Measurements from ENCODE around the gene MCHR1. TPM values are rescaled to one million over a fixed set of nuclear protein-coding genes. Genes with fewer than 3 reads are reported as not detected.

Gene MCHR1
- total RNA-seq, 1 donor from 2014 or later: 3.2 TPM

DNA sequence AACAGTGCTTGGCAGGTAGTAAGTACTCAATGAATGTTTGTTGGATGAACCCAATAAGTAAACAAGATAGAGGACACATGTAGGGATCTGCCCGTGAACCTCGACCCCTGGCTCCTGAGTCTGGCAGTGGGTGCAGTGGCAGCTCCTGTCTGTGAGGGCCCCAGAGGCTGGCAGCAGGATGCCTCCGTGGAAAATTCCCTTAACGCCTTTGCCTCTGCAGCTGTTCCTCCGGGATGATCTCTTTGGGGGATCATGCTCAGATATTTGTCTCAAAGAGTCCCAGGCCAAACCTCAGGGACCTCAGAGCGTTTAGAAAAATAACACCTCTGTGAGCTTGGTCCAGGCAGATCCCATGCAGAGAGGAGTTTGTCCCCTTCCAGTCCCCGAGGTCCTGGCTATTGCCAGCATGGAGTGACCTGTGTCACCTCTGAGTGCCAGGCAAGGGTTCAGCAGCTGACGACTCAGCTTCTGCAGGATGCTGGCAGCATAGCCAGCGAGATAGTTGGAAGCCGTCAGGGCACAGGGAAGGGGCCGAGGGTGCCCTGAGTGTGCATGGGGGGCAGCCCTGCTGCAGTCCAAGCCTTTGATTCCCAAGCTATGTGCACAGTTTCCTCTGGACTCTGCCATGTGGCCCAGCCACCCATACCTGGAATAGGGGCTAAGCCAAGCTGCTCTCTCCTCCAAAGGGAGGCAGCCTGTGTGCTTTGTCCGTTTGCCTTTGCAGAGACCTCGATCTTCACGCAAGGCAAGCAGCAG, 613 bp upstream of the MCHR1 start:
- H3K36me3 Mint-ChIP-seq: no peaks in the 10 kb centered on the region
- H3K4me3 Mint-ChIP-seq: peak overlapping the region; percentile 73
- no peak overlapping the region for H3K27ac Mint-ChIP-seq
- H3K9me3 Mint-ChIP-seq: no peaks in the 10 kb centered on the region
- H3K27me3 Mint-ChIP-seq (ENCODE audit: low read depth): no peaks in the 10 kb centered on the region
- peaks cover 33% of the 10 kb centered on the region for H3K4me1 Mint-ChIP-seq
- TF ChIP-seq, protein P1, sequence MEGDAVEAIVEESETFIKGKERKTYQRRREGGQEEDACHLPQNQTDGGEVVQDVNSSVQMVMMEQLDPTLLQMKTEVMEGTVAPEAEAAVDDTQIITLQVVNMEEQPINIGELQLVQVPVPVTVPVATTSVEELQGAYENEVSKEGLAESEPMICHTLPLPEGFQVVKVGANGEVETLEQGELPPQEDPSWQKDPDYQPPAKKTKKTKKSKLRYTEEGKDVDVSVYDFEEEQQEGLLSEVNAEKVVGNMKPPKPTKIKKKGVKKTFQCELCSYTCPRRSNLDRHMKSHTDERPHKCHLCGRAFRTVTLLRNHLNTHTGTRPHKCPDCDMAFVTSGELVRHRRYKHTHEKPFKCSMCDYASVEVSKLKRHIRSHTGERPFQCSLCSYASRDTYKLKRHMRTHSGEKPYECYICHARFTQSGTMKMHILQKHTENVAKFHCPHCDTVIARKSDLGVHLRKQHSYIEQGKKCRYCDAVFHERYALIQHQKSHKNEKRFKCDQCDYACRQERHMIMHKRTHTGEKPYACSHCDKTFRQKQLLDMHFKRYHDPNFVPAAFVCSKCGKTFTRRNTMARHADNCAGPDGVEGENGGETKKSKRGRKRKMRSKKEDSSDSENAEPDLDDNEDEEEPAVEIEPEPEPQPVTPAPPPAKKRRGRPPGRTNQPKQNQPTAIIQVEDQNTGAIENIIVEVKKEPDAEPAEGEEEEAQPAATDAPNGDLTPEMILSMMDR (IDR thresholded peaks at IDR 0.05; ENCODE audit: unreplicated experiment): no peak
- no peak for DNase-seq (ENCODE audit: low spot score in 2 of 2, unreplicated experiment in 2 of 2)

DNA sequence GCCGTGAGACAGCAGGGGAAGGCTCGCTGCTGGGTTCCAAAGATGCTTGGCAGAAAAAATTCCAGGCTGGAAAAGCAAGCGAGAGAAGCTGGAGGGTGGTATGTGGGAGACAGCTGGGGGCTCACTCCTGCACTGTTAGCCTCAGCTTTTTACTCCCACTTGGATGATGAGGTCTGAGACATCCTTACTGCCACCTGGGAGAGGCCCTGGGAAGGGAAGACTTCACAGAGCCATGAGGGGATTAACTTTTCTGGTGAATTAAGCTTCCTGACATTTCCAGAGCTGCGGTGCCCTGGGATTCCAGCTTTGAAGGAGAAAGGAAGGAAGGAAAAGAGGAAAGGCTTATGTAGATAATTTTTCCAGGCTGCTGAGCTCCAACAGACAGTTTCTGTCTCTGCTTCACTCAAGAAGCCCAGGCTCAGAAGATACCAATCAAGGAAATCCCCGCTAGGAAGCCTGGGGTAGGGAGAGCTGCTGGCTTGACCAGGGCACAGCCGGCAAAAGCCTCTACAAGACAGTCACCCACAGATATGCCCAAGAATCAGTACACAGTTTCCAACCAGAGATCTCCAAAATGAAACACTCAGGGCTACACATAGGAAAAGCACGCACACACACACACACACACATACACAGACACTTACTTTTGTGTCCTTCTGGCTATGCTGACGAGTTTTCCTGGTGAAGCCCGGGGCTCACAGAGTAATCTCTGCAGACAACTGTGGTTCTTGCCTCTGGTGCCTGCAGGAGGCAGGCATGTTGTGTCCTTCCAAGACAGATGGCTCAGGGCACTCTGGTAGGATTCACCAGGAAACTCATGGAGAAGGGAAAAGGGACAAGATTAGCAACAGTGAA, 907 bp downstream of the MCHR1 start:
- Mint-ChIP-seq H3K9me3 (no peaks in the 10 kb centered on the region), H3K36me3 (no peaks in the 10 kb centered on the region), H3K27me3 (ENCODE audit: low read depth) (no peaks in the 10 kb centered on the region), H3K4me3 (peak overlapping the region; percentile 73), H3K4me1 (peaks cover 33% of the 10 kb centered on the region), H3K27ac (peak overlapping the region; percentile 82)
- TF ChIP-seq, protein P1 (IDR thresholded peaks at IDR 0.05; ENCODE audit: unreplicated experiment): no peak
- no peak for DNase-seq (ENCODE audit: low spot score in 2 of 2, unreplicated experiment in 2 of 2)

DNA sequence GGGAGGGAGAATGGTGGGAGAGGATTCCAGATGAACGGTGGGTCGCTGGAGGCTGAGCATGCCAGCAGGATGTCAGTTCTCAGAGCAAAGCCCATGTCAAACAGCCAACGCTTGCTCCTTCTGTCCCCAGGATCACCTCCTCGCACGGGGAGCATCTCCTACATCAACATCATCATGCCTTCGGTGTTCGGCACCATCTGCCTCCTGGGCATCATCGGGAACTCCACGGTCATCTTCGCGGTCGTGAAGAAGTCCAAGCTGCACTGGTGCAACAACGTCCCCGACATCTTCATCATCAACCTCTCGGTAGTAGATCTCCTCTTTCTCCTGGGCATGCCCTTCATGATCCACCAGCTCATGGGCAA, 1.5 kb downstream of the MCHR1 start:
- no peak for DNase-seq (ENCODE audit: low spot score in 2 of 2, unreplicated experiment in 2 of 2)
- no peak overlapping the region for H3K27ac Mint-ChIP-seq
- H3K27me3 Mint-ChIP-seq (ENCODE audit: low read depth): no peaks in the 10 kb centered on the region
- TF ChIP-seq, protein P1 (IDR thresholded peaks at IDR 0.05; ENCODE audit: unreplicated experiment): no peak
- H3K4me1 Mint-ChIP-seq: peaks cover 33% of the 10 kb centered on the region
- no peaks in the 10 kb centered on the region for H3K9me3 Mint-ChIP-seq
- H3K36me3 Mint-ChIP-seq: no peaks in the 10 kb centered on the region
- no peak overlapping the region for H3K4me3 Mint-ChIP-seq

DNA sequence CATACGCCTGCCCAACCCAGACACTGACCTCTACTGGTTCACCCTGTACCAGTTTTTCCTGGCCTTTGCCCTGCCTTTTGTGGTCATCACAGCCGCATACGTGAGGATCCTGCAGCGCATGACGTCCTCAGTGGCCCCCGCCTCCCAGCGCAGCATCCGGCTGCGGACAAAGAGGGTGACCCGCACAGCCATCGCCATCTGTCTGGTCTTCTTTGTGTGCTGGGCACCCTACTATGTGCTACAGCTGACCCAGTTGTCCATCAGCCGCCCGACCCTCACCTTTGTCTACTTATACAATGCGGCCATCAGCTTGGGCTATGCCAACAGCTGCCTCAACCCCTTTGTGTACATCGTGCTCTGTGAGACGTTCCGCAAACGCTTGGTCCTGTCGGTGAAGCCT, 2.2 kb downstream of the MCHR1 start:
- Mint-ChIP-seq H3K27ac (no peak overlapping the region), H3K9me3 (no peaks in the 10 kb centered on the region), H3K36me3 (no peaks in the 10 kb centered on the region), H3K27me3 (ENCODE audit: low read depth) (no peaks in the 10 kb centered on the region), H3K4me3 (no peak overlapping the region), H3K4me1 (peaks cover 33% of the 10 kb centered on the region)
- DNase-seq (ENCODE audit: low spot score in 2 of 2, unreplicated experiment in 2 of 2): no peak
- TF ChIP-seq, protein P1 (IDR thresholded peaks at IDR 0.05; ENCODE audit: unreplicated experiment): no peak

DNA sequence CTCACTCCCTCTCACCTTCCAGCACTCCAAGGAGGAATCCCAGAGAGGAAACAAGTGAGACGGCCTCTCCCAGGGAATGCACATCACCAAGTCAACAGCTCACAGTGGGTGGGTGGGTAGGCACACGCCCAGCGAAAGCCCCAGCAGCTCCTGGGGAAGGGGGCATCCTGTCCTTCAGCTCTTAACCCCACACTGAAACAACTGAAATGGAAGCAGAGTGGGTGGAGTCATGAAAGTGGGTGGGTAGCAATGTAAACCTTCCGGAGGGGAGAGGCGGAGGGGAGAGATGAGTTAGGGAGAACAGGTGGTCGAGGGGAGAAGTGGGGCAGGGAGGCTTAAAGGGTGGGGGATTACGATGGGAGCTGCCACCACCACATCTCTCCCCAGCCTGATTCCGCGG, 5.4 kb downstream of the MCHR1 start:
- Mint-ChIP-seq H3K9me3 (no peaks in the 10 kb centered on the region), H3K4me1 (peaks cover 25% of the 10 kb centered on the region), H3K27ac (no peak overlapping the region), H3K36me3 (no peaks in the 10 kb centered on the region), H3K27me3 (ENCODE audit: low read depth) (no peaks in the 10 kb centered on the region), H3K4me3 (no peak overlapping the region)
- TF ChIP-seq, protein P1 (IDR thresholded peaks at IDR 0.05; ENCODE audit: unreplicated experiment): no peak
- no peak for DNase-seq (ENCODE audit: low spot score in 2 of 2, unreplicated experiment in 2 of 2)
